Progenitor cell of endocrine pancreas (in vitro differentiated cells): Measurements from ENCODE around the gene TMEM143. TPM values are rescaled to one million over a fixed set of nuclear protein-coding genes. Genes with fewer than 3 reads are reported as not detected.
"Not testable (repeated sequence)": the region's sequence is repeated elsewhere in the genome, so short reads cannot be mapped to it uniquely, and the experiment has no call there.

Experiments used
- DNase-seq: peaks from one replicate; pipeline ENCODE4 v3.0.0; 2021; ENCODE audit warnings: low spot score; ENCODE audit not compliant: unreplicated experiment
- H3K27ac Mint-ChIP-seq: 2 replicates; pipeline ENCODE4 v1.8.0; 2021; ENCODE audit warnings: mild to moderate bottlenecking, moderate library complexity, mixed read lengths
- H3K27me3 Mint-ChIP-seq: 2 replicates; pipeline ENCODE4 v1.8.0; 2021; ENCODE audit warnings: mixed read lengths
- H3K36me3 Mint-ChIP-seq: 2 replicates; pipeline ENCODE4 v1.8.0; 2022; ENCODE audit warnings: mixed read lengths; ENCODE audit not compliant: insufficient read depth
- H3K4me1 Mint-ChIP-seq: 2 replicates; pipeline ENCODE4 v1.8.0; 2021; ENCODE audit warnings: low read depth, mixed read lengths
- H3K4me3 Mint-ChIP-seq: 2 replicates; pipeline ENCODE4 v1.8.0; 2021; ENCODE audit warnings: low read depth, mild to moderate bottlenecking, moderate library complexity, mixed read lengths
- H3K9me3 Mint-ChIP-seq: 2 replicates; pipeline ENCODE4 v1.8.0; 2021; ENCODE audit warnings: low read depth, mixed read lengths
- total RNA-seq: library from RNA; stranded (reverse); gene quantifications from 2 replicates; pipeline ENCODE4 v1.2.1, GENCODE V29; 2021
- TF ChIP-seq, protein P1 (sequence below): fragments of 200-600 bp; sonication (generic); IDR thresholded peaks from one replicate; pipeline ENCODE4 v1.5.0; 2021; ENCODE audit warnings: antibody characterized with exemption, mild to moderate bottlenecking; ENCODE audit not compliant: unreplicated experiment

TMEM143 gene
- total RNA-seq, 1 donor from 2014 or later = 9.5 TPM

DNA sequence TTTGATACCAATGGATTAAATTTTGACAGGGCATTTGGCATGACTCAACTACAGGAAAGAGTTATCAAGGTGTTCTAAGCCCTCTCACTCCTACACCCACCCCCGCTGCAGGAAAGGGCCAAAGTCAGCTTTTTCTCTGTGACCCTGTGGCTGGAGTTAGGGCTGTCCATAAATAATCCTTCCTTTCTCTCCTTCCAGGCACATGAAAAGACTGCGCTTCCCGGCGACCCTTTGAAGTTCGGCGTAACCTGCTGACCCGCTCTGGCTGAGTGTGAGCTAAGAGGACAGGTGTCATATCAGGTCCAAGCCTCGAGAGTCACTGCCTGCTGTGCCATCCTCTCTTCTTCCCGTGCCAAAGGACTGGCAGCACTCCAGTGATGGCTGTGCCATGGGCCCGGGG is 68.3 kb downstream of the TMEM143 start:
- no peak for DNase-seq
- Mint-ChIP-seq H3K27me3 (peaks cover 12% of the 10 kb centered on the region), H3K36me3 (no peaks in the 10 kb centered on the region), H3K9me3 (no peaks in the 10 kb centered on the region), H3K4me3 (no peak overlapping the region), H3K27ac (no peak overlapping the region), H3K4me1 (no peaks in the 10 kb centered on the region)
- TF ChIP-seq, protein P1, sequence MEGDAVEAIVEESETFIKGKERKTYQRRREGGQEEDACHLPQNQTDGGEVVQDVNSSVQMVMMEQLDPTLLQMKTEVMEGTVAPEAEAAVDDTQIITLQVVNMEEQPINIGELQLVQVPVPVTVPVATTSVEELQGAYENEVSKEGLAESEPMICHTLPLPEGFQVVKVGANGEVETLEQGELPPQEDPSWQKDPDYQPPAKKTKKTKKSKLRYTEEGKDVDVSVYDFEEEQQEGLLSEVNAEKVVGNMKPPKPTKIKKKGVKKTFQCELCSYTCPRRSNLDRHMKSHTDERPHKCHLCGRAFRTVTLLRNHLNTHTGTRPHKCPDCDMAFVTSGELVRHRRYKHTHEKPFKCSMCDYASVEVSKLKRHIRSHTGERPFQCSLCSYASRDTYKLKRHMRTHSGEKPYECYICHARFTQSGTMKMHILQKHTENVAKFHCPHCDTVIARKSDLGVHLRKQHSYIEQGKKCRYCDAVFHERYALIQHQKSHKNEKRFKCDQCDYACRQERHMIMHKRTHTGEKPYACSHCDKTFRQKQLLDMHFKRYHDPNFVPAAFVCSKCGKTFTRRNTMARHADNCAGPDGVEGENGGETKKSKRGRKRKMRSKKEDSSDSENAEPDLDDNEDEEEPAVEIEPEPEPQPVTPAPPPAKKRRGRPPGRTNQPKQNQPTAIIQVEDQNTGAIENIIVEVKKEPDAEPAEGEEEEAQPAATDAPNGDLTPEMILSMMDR = no peak

GRCh38 chr19:48292798-48293197 is 70.9 kb downstream of the TMEM143 start:
- no peaks in the 10 kb centered on the region for H3K9me3 Mint-ChIP-seq
- no peak overlapping the region for H3K27ac Mint-ChIP-seq
- peaks cover 12% of the 10 kb centered on the region for H3K27me3 Mint-ChIP-seq
- TF ChIP-seq, protein P1 = no peak
- H3K36me3 Mint-ChIP-seq = peaks cover 5% of the 10 kb centered on the region
- DNase-seq = no peak
- no peaks in the 10 kb centered on the region for H3K4me1 Mint-ChIP-seq
- no peak overlapping the region for H3K4me3 Mint-ChIP-seq

- H3K27me3 Mint-ChIP-seq, H3K27ac Mint-ChIP-seq, H3K4me1 Mint-ChIP-seq, DNase-seq, H3K9me3 Mint-ChIP-seq: not testable (repeated sequence)
- Mint-ChIP-seq H3K4me3 (peak overlapping the region; percentile 67), H3K36me3 (peaks cover 14% of the 10 kb centered on the region)
Measured at GRCh38 chr19:48291489-48291815, 72.3 kb downstream of the TMEM143 start.

DNA sequence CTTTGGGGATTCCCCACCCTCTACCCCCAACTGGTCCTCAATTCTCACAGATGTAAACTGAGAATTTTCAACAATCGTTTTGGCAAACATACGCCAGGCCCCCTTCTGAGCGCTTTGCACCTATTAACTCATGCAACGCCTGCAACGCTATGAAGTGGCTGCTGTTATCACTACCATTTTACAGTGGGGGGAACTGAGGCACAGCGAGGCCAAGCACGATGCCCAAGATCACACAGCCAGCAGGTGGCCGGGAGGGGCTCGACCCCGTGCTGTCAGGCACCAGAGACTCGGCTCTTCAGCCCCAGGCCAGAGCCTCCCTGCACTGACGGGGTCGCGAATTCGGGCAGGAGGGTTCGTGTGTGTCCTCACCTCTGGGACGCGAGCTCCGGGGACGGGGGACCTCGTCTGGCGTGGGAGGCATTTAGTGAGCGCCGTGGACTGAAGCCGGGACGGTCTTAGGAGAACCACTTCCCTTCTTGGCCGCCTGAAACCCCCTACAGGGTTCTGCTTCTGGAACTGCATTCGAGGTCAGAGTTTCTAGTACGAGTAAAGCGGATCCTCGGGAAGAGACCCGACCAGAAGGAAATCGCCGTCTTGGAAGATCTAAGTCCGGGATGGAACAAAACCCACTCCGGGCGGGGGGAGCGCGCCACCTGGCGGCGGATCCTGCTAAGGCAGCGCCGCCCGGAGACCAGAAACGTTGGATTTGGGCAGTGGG is 72.8 kb downstream of the TMEM143 start:
- Mint-ChIP-seq H3K36me3 (peaks cover 19% of the 10 kb centered on the region), H3K27me3 (peaks cover 8% of the 10 kb centered on the region), H3K4me3 (peak overlapping the region; percentile 67), H3K9me3 (peaks cover 10% of the 10 kb centered on the region), H3K27ac (no peak overlapping the region), H3K4me1 (no peaks in the 10 kb centered on the region)
- TF ChIP-seq, protein P1 = peak; percentile 99
- DNase-seq = peak; percentile 76

- H3K36me3 Mint-ChIP-seq = peaks cover 24% of the 10 kb centered on the region
- H3K27ac Mint-ChIP-seq = no peak overlapping the region
- H3K4me3 Mint-ChIP-seq = no peak overlapping the region
- DNase-seq = no peak
- no peaks in the 10 kb centered on the region for H3K4me1 Mint-ChIP-seq
- peaks cover 13% of the 10 kb centered on the region for H3K9me3 Mint-ChIP-seq
- H3K27me3 Mint-ChIP-seq = peaks cover 8% of the 10 kb centered on the region
- TF ChIP-seq, protein P1 = peak; percentile 40
Measured at GRCh38 chr19:48290401-48290770, 73.4 kb downstream of the TMEM143 start.

GRCh38 chr19:48287748-48288147 is 76.0 kb downstream of the TMEM143 start:
- DNase-seq = no peak
- TF ChIP-seq, protein P1 = no peak
- no peak overlapping the region for H3K4me3 Mint-ChIP-seq
- no peak overlapping the region for H3K27ac Mint-ChIP-seq
- H3K27me3 Mint-ChIP-seq = peaks cover 8% of the 10 kb centered on the region
- H3K4me1 Mint-ChIP-seq = no peaks in the 10 kb centered on the region
- H3K36me3 Mint-ChIP-seq = peaks cover 46% of the 10 kb centered on the region
- peaks cover 20% of the 10 kb centered on the region for H3K9me3 Mint-ChIP-seq
